ENCODE measurements around the gene PROSER2.

The PROSER2 gene, protein sequence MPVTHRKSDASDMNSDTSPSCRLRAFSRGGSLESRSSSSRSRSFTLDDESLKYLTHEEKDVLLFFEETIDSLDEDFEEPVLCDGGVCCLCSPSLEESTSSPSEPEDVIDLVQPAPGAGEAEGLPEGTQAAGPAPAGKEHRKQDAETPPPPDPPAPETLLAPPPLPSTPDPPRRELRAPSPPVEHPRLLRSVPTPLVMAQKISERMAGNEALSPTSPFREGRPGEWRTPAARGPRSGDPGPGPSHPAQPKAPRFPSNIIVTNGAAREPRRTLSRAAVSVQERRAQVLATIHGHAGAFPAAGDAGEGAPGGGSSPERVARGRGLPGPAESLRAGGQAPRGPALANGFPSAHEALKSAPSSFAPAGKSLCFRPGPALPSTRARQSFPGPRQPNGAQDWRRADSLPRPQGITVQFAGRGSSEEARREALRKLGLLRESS

GRCh38 chr10:11823122-11823988, at the start of gene PROSER2:
Gene PROSER2, plus strand, starts transcription at chr10:11823356. Its CDS starts 28,722 bp downstream, at chr10:11852078.
- in situ Hi-C loops (cut with HindIII; ENCODE audit: low sequenced_read_pairs) = loop anchor here (5.0 kb wide), 1 partner anchor 41 kb away; no protein-coding TSS in a partner anchor

GRCh38 chr10:11773761-11774441, 49.3 kb upstream of the PROSER2 start:
- in situ Hi-C loops (cut with HindIII; ENCODE audit: low sequenced_read_pairs) = no loop called here

- in situ Hi-C loops (cut with HindIII; ENCODE audit: low sequenced_read_pairs) = no loop called here
These were observed 47.7 kb upstream of the PROSER2 start for GRCh38 chr10:11775412-11775811.

- in situ Hi-C loops (cut with HindIII; ENCODE audit: low sequenced_read_pairs) = no loop called here
These were observed 47.1 kb upstream of the PROSER2 start for GRCh38 chr10:11776080-11776479.

GRCh38 chr10:11781114-11781513, 42.0 kb upstream of the PROSER2 start:
- in situ Hi-C loops (cut with HindIII; ENCODE audit: low sequenced_read_pairs) = loop anchor here (5.0 kb wide), 1 partner anchor 41 kb away; the partner anchor contains the start of gene PROSER2

DNA sequence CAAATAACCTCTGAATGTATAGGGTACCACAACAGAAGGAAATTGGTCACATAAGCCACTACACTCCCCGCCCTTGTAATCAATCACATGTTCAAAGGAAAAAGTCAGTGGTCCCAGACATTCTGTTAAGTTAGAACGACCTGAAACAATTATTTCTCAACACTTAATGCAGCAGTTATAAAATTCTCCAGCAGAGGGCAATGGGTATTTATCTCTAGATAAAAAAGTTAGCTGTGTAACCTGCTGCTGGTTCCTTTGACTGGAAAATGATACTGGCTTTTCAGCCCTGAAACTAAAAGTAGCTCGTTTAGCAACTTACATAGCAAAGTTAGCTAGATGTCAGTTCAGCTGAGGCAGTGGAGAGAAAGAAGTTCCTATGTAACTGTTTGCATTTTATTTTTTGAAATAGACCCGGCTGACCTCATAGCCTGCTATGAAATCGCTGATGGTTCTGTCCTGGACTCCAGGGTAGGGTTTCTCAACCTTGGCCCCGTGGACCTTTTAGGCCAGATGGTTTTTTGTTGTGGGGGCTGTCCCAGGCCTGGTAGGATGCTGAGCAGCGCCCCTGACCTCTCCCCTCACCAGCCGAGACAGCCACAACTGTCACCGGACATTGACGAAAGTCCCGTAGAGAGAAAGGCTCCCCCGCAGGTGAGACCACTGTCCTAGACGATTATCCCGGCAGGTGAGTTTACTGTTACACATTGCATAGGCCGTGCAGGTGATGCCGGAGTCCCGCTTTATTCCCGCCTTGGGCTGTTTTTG, 40.2 kb upstream of the PROSER2 start:
- in situ Hi-C loops (cut with HindIII; ENCODE audit: low sequenced_read_pairs) = loop anchor here (5.0 kb wide), 1 partner anchor 39 kb away; the partner anchor contains the start of gene PROSER2

DNA sequence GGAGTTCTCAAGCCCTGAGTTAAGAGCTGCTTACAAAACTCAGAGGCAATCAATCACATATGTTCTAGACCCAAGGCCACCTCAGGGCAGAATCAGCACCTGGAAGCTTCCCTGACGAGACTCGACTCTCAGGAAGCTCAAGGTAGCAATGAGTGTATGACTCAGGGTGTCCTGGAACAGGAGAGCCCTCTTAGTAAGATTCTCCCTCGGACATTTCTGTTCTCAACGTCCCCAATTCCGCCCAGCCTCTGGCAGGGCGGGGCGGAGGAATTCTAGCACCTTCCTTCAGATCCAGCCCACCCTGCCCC, 39.6 kb upstream of the PROSER2 start:
- in situ Hi-C loops (cut with HindIII; ENCODE audit: low sequenced_read_pairs) = loop anchor here (5.0 kb wide), 1 partner anchor 39 kb away; the partner anchor contains the start of gene PROSER2

DNA sequence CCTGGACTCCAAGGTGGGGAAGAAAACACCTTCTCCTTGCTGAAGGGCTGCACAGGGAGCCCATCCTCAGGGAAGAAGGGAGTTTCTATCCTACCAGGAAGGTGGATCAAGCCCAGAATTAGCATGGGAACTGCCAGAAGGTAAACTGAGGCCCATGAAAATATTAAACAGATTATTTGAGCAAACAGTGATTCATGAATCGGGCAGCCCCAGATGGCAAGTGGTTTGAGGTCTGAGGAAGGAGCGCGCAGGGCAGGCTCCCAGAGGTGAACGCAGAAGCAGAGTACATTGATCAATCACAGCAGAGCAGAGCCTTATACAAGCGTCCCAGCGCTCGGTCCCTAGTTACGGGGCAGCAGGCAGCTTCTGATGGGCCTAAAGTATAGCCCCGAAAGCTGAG, 35.8 kb upstream of the PROSER2 start:
- in situ Hi-C loops (cut with HindIII; ENCODE audit: low sequenced_read_pairs) = no loop called here

- in situ Hi-C loops (cut with HindIII; ENCODE audit: low sequenced_read_pairs) = no loop called here
These were observed 35.3 kb upstream of the PROSER2 start for GRCh38 chr10:11787846-11788245.

GRCh38 chr10:11789306-11789705, 33.9 kb upstream of the PROSER2 start:
- in situ Hi-C loops (cut with HindIII; ENCODE audit: low sequenced_read_pairs) = no loop called here

DNA sequence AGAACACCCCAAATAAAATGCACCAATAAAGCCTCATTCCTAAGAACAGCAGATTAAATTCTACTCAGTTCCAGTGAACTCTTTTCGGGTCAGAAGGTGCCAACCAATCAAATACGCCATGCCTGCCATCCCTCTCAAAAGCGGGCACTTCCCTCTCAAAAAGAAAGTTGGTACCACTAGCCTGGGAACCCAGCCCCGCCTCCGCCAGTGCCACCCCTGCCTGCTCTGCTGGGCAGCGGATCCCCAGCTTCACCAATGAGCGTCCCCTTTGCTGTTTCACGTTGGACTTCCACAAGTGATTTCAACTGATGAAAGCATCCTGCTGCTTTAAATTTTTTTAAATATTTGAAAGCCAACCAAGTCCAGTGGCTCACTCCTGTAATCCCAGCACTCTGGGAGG, 33.2 kb upstream of the PROSER2 start:
- in situ Hi-C loops (cut with HindIII; ENCODE audit: low sequenced_read_pairs) = no loop called here

DNA sequence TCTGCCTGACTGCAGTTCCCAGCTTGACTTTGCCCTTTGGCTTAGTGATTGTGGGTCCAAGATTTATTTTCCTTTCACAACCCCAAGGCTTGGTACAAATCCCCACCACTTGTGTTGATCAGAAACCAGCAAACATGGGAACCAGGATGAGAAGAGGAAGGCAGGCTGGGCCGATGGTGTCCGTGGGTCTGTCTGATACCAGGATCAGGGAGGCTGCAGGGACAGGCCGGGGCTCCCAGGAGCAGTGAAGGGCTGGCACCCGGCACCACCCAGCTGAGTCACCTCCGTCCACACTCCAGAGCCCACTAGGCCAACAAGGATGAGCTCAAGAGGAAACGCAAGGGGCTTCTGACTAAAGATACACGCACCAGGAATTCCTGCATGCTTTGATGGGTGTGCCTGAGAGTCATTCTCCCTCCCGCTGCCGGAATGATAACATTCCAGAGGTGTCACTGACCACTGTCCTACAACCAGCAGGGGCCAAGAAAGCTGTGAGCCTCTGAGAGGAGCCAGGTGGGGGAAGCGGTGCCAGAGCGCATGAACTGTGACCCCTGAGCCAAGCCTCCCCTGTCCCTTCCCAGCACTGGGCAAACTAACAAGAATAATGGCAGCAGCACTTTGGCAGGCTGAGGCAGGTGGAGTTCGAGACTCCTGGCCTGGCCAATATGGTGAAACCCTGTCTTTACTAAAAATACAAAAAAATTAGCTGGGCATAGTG, 29.2 kb upstream of the PROSER2 start:
- in situ Hi-C loops (cut with HindIII; ENCODE audit: low sequenced_read_pairs) = no loop called here

DNA sequence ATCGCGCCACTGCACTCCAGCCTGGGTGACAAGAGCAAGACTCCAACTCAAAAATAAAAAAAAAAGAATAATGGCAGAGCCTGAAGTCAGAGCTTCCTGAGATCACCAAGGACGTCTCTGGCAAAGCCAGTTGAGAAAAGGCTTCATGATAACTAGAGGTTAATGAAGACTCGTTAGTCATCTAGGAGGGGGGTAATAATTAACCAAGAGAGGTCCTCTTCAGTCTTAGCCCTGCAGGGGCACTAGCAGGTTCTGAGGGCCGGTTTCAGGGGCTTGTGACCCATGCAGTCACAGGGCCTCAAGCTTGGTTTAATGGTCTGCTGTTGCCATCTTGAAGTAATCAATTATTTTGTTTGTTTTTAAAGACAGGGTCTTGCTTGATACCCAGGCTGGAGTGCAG, 28.6 kb upstream of the PROSER2 start:
- in situ Hi-C loops (cut with HindIII; ENCODE audit: low sequenced_read_pairs) = no loop called here

DNA sequence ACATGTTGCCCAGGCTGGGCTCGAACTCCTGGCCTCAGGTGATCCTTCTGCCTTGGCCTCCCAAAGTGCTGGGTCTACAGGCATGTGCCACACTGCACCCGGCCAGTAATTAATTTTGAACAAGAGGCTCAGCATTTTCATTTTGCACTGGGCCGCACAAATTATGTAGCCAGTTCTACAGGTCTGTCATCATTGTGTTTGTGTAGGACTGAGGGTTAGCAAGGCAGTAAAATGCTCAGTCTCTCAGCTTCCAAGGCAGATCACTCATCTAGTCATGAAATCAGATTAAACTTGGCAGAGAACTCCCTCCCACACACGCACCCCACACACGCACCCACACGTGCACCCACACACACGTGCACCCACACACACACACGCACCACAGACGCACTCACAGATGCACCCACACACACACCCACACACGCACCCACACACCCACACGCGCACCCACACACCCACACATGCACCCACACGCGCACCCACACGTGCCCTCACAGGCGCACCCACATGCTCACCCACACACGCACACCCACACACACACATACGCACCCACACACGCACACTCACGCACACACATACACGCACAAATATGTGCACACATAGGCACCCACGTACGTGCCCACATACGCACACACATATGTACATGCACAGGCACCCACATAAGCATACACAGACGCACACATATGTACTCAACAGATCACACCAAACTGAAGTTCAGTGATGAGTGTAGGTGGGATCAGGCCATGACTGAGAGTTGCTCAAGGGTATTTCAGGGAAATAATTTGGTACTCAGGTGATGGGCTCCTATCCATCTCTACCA, 27.8 kb upstream of the PROSER2 start:
- in situ Hi-C loops (cut with HindIII; ENCODE audit: low sequenced_read_pairs) = no loop called here

DNA sequence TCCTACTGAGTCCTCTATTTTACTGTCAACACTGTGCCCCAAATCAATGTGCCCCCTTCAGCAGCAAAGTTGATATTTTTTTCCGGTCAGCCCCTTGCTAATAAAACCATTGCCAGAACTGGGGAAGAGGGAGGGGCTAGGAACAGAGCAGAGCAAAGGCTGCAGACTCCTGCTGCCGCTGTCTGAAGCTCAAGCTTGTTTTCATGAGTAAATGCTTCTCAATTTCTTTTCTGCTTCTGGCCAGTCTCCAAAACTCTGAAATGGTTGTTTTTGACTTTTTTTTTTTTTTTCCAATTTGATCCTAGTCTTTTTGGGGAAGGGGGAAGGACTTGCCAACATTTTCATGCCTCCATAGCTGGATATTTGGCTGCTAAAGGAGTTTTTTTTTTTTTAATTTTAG, 26.7 kb upstream of the PROSER2 start:
- in situ Hi-C loops (cut with HindIII; ENCODE audit: low sequenced_read_pairs) = no loop called here

- in situ Hi-C loops (cut with HindIII; ENCODE audit: low sequenced_read_pairs) = no loop called here
These were observed 25.9 kb upstream of the PROSER2 start for GRCh38 chr10:11797281-11797680.

DNA sequence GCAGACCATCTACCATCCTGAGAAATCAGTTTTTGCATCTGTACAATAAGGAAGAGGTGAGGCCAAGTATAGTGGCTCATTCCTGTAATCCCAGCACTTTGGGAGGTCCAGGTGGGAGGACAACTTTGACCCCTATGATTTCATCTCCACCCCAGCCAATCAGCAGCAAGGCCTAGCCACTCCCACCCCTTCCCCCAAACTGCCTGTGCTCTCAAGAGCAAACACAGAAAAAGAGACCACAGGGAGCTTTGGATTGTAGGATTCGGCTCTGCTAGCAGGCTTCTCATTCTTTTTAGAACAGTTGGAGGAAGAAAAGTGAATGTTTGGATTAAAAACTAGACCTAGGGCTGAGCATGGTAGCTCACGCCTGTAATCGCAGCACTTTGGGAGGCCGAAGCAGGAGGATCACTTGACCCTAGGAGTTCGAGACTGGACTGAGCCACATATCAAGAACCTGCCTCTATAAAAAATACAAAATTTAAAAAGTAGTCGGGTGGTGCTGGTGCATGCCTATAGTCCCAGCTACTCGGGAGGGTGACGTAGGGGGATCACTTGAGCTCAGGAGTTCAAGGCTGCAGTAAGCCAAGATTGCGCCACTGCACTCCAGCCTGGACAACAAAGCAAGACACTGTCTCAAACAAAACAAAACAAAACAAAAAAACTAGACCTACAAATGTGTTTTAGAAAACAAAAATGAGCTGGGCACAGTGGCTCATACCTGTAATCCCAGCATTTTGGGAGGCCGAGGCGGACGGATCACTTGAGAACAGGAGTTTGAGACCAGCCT, 25.1 kb upstream of the PROSER2 start:
- in situ Hi-C loops (cut with HindIII; ENCODE audit: low sequenced_read_pairs) = no loop called here
